HG03064 (cell line): ENCODE results near the gene CRYL1.

ENCODE experiments used
- ATAC-seq: cut with Tn5 transposase; IDR thresholded peaks from one replicate; pipeline ENCODE4 v1.9.1; 2021; ENCODE audit warnings: low read depth; ENCODE audit not compliant: unreplicated experiment

Gene CRYL1

GRCh38 chr13:20525601-20526544, at the start of gene CRYL1:
CRYL1 (minus strand) TSS chr13:20525857; CDS start chr13:20525794, 63 bp downstream.
- peak; percentile 62 for ATAC-seq

GRCh38 chr13:20573636-20574035, 48.0 kb upstream of the CRYL1 start:
- no peak for ATAC-seq

- no peak for ATAC-seq
Measured at GRCh38 chr13:20573186-20573585, 47.5 kb upstream of the CRYL1 start.

- no peak for ATAC-seq
Measured at GRCh38 chr13:20571676-20572075, 46.0 kb upstream of the CRYL1 start.

GRCh38 chr13:20570517-20570916, 44.9 kb upstream of the CRYL1 start:
- ATAC-seq, result no peak

- no peak for ATAC-seq
Measured at GRCh38 chr13:20567881-20568528, 42.3 kb upstream of the CRYL1 start.

- peak; percentile 79 for ATAC-seq
Measured at GRCh38 chr13:20566898-20567874, 41.5 kb upstream of the CRYL1 start, which contains the start of gene IFT88. IFT88 (plus strand) TSS chr13:20567157; CDS start chr13:20574386, 7,229 bp downstream.

- ATAC-seq, result peak; percentile 8
Measured at GRCh38 chr13:20566468-20566897, 40.8 kb upstream of the CRYL1 start.

- no peak for ATAC-seq
Measured at GRCh38 chr13:20565115-20565736, 39.6 kb upstream of the CRYL1 start.

GRCh38 chr13:20561741-20562140, 36.1 kb upstream of the CRYL1 start:
- ATAC-seq, result no peak

- no peak for ATAC-seq
Measured at GRCh38 chr13:20559659-20560356, 34.2 kb upstream of the CRYL1 start.

- ATAC-seq, result no peak
Measured at GRCh38 chr13:20558982-20559381, 33.3 kb upstream of the CRYL1 start.

- ATAC-seq, result no peak
Measured at GRCh38 chr13:20553311-20553710, 27.7 kb upstream of the CRYL1 start.

- no peak for ATAC-seq
Measured at GRCh38 chr13:20550799-20551198, 25.1 kb upstream of the CRYL1 start.

GRCh38 chr13:20547479-20547908, 21.8 kb upstream of the CRYL1 start:
- ATAC-seq, result no peak

GRCh38 chr13:20546556-20546955, 20.9 kb upstream of the CRYL1 start:
- no peak for ATAC-seq

GRCh38 chr13:20544201-20544923, 18.7 kb upstream of the CRYL1 start:
- no peak for ATAC-seq

GRCh38 chr13:20536992-20537391, 11.3 kb upstream of the CRYL1 start:
- ATAC-seq, result no peak
